NCI-H1930 (cell line): ENCODE measurements around the gene PAGE5.

Experiments used
- DNase-seq, 2 experiments: peaks; one replicate each; lab custom pipeline; 2025; lab: John Stamatoyannopoulos, UW

Gene PAGE5, protein sequence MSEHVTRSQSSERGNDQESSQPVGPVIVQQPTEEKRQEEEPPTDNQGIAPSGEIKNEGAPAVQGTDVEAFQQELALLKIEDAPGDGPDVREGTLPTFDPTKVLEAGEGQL

DNA sequence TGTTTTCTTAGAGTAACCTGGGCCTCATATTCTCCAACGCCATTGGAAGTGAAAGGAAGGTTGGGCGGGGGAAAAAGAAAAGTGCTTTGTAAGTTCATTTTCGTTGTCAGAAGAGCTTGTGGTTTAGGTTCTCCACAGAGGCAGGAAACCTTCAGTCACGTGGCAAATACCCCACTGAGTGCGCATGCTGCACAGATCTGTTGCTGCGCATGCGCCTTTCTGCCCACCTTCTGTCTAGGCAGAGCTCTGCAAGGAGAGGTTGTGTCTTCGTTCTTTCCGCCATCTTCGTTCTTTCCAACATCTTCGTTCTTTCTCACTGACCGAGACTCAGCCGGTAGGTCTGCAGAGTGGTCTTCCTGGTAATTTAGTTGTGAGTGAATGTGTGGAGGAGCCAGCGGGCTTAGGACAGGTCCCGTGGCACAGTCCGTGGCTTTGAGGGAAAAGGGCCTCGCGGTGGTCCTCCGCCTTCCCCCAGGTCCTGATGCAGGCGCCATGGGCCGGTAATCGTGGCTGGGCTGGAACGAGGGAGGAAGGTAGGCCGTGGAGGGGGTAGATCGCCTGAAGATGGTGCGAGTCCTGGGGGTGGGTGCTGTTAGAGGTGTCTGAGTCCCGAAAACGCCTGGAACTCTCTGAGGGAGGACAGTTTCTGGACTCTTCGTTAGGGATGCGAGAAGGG lies at the start of gene PAGE5:
PAGE5 (plus strand) TSS at position 228 of the 676 bp plus-strand sequence. CDS start 1,037 bp downstream, outside the sequence.
- no peak for DNase-seq

GRCh38 chrX:55187281-55187680 lies 32.9 kb upstream of the PAGE5 start:
- DNase-seq = no peak

DNA sequence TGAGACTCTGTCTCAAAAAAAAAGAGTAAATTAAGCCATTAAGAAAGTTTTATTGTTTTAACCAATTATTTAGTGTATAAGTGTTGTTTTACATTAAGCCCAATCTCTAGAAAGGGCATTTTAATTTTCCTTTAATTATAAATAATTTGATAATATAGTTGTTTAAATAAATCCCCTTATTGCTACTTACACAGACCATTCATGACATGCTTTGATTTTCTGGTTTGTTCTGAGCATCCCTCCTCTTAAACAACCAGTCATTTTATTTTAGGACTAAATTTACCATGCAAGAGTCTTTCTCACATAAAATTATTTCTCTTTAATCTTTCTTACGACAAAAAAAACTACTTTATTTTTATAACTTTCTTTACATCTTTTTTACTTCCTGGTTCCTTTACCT lies 23.5 kb upstream of the PAGE5 start:
- no peak for DNase-seq

DNA sequence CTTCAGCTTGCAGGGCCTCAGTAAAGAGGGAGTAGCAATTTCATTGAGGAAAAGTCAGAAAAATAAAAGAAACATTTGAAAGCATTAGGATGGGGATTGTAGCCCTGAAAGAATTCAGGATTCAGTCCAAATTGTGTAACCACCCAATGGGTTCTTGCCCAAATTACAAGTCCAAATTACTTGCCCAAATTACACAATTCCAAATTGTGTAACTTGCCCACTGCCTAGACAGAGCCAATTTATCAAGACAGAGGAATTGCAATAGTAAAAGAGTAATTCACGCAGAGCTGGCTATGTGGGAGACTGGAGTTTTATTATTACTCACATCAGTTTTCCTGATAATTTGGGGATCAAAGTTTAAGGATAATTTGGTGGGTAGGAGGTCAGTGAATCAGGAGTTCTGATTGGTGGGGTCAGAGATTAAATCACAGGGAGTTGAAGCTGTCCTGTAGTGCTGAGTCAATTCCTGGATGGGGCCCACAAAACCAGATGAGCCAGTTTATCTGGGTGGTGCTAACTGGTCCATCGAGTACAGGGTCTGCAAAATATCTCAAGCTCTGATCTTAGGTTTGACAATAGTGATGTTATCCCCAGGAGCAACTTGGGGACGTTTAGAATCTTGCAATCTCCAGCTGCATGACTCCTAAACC lies 18.1 kb upstream of the PAGE5 start:
- no peak for DNase-seq

DNA sequence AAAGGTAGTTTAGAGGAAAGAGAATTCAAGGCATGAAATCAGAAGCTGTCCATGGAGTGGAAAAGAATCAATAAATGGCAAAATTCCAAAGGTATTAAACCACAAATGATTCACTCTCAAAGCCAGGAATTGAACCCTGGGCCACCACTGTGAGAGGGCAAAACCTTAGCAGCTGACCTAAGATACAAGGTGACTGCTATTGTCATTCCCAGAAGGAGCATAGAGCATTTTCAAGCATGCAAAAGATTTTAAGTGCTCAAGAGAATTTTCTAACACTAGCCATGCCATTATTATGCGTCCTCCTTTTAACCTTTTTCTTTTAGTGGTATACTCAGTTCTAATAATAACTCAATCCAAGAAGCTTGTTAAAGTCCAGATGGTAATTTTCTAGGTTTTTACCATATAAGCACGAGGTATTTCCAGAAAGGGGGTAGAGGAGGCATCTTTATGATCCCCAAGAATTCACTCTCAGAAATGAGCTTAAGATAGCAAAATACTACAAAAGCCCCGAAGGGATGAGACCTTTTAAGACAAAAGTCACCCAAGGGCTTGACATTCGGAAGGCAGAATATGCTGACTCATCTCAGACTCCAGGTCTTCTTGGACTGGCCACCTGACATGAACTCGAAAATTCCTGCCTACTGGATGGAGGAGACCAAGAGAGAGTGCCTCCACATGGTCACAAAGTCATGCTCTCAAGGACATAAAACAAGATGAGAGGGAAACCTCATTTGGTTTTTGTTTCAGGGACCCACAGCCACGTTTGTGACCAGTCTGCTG lies 13.8 kb upstream of the PAGE5 start:
- no peak for DNase-seq

- no peak for DNase-seq
Observed at GRCh38 chrX:55210931-55211677, 9.0 kb upstream of the PAGE5 start.

- no peak for DNase-seq
Observed at GRCh38 chrX:55213381-55213780, 6.8 kb upstream of the PAGE5 start.

- no peak for DNase-seq
Observed at GRCh38 chrX:55240788-55241340, 20.7 kb downstream of the PAGE5 start.

DNA sequence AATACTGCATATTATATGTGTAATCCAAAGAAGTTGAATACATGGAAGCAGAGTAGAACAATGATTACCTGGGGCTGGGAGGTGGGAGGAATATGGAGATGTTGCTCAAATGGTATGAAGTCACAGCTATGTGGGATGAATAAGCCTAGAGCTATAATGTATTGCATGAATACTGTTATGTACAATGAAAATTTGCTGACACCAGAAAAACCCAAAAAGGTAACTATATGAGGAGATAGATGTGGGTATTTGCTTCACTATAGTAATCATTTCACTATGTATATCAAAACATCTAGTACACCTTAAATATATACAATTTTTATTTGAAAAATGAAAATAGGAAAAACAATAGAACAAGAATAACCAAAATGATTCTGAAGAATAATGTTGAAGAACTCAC lies 33.4 kb downstream of the PAGE5 start:
- DNase-seq = no peak

- no peak for DNase-seq
Observed at GRCh38 chrX:55260806-55261205, 40.7 kb downstream of the PAGE5 start.

DNA sequence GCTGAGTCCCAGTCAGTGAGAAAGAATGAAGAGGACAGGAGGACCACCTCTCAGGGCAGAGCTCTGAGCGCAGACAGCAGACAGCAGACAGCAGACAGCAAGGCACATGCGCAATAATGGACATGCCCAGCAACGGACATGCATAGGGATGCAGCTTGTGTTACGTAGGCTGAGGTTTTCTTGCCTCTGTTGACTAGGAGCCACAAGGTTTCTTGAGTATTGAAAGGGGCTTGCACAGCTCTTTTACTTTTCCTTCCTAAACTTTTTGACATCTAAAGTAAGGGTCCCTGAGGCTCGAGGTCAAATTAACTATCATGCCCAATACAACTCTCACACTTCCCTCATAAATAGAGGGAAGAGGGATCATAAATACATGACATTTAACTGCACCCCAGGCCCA lies 44.7 kb downstream of the PAGE5 start, which contains the start of gene PAGE3:
PAGE3 (minus strand) TSS at position 101 of the 400 bp plus-strand sequence. CDS start 1,013 bp downstream, outside the sequence.
- no peak for DNase-seq
